LNCaP clone FGC (cell line): ENCODE data around the gene HAGHL.
"Not testable (repeated sequence)": the region's sequence is repeated elsewhere in the genome, so short reads cannot be mapped to it uniquely, and the experiment has no call there.

Experiments used
- DNase-seq: peaks from one replicate; pipeline ENCODE4 v3.0.0-alpha.2; 2011; ENCODE audit warnings: low read depth
- H3K4me3 ChIP-seq: 2 replicates; pipeline ENCODE4 v1.5.1; 2011; ENCODE audit warnings: mild to moderate bottlenecking, low read depth, low read length, control low read depth
- CTCF ChIP-seq: IDR thresholded peaks from 2 replicates; pipeline ENCODE4 v1.5.1; 2012; ENCODE audit warnings: mild to moderate bottlenecking; ENCODE audit not compliant: control insufficient read depth, insufficient read depth; ENCODE audit errors: extremely low read depth

The HAGHL gene

GRCh38 chr16:684961-685696 is 41.8 kb upstream of the HAGHL start:
- H3K4me3 ChIP-seq = peak overlapping the region; percentile 72
- no peak for DNase-seq

DNA sequence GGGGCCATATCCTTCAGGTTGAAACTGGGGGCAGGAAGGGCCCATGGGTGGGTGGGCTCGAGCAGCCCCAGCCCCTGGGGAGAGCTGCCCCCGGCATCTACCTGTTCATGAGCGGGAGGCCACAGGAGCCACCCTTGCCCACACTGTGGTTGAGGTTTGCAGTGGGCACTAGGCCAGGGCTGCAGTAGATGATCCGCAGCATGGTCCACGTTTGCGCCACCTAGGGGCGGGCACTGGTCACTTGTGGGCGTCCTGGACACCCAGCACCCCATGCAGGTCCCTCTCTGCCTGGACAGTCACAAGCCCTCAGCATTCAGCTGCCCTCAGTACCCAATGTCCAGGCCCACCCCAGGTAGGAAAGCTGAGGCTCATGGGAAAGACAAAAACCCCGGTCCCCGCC is 40.9 kb upstream of the HAGHL start:
- DNase-seq = no peak
- TF ChIP-seq CTCF = peak; percentile 84
- no peak overlapping the region for H3K4me3 ChIP-seq

More at GRCh38 chr16:684961-685696, 41.8 kb upstream of the HAGHL start:
- no peak for TF ChIP-seq CTCF

DNA sequence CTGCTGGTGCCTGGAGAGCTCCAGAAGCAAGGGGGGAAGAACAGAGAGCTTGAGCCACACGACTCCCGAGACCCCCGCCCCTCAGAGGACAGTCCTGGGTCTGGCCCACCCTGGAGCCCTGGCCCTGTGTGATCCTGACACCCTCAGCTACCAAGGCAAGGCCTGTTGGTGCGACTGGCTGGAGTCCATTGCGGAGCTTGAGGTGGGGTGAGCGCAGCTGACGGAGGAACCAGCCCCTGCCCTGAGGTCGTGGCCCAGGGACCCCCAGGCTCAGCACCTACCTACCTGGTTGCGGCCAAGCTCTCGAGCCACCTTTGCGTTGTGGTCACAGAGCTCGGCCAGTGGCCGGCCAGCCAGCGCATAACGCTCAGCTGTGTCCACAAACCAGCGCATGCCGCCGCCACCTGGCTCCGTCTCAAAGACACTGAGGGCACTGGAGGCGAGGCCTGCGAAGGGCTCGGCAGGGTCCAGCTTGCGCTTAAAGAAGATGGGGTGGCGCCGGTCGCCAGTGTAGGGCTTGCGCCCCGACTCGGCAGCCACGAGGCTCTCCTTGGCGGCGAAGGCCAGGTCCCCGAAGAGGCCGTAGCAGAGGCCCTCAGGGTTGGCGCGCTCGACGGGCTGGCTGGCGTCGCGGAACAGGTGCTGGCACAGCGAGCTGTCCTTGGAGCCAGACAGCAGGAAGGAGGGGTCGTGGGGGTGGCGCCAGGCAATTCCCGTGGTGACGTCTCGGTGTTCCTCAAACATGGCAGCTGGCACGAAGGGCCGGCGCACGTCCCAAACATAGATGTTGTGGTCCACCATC is 40.2 kb upstream of the HAGHL start:
- no peak for TF ChIP-seq CTCF
- DNase-seq = no peak
- H3K4me3 ChIP-seq = no peak overlapping the region

DNA sequence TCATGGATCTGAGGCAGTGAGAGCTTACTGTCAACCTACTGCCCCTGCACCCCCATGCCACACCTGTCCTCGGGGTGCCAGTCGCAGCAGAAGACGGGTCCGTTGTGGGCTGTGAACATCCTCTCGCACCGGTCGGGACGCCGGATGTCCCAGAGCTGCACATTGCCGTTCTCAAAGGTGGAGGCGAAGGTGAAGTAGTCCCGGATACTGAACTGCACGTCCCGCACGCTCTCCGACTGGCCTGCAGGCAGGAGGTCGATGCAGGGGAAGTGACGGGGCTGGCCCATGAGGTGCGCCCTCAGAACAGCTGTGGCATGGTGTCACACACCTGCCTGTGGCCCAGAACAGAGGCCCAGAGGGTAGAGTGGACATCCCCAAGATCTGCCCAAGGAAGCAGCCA is 39.4 kb upstream of the HAGHL start:
- no peak overlapping the region for H3K4me3 ChIP-seq
- no peak for DNase-seq
- TF ChIP-seq CTCF = no peak

GRCh38 chr16:689175-689897 is 37.6 kb upstream of the HAGHL start:
- H3K4me3 ChIP-seq = peak overlapping the region; percentile 98
- DNase-seq = no peak
- TF ChIP-seq CTCF = no peak

- not testable (repeated sequence) for DNase-seq, H3K4me3 ChIP-seq
These were observed 35.7 kb upstream of the HAGHL start for GRCh38 chr16:691242-691641.

DNA sequence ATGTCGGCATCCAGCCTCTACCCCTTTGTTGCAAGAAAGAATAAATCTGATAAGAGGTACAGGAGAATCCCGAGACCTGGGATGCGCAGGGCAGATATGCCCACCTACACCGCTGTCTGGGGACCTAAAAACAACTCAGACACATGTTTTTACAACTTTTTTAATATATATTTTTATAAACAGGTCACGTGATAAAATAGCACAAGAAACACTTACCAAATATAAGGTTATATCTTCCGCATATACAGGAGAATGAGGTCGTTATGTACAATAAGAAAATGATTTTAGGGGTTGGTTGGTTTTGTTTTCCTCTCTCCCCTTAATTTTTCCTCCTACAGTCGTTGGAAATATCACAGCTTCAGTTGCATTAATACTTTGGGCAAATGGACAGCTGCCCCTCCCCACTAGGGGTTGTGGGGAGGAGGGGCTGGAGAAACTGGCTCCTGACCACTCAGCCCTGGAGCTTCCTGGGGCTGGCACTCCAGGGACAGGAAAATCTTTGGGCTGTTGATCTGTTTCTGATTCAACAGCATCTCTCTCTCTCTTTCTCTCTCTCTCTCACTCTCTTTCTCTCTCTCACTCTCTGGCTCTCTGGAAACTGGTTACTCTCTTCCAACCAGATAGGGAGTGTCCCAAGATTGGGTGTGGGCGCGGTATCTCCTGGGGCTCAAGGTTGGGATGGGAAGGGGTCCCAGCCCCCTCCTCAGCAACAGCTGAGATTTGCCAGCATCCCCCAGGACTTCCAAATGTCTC is 34.4 kb upstream of the HAGHL start:
- no peak overlapping the region for H3K4me3 ChIP-seq
- no peak for TF ChIP-seq CTCF
- no peak for DNase-seq
